ENCODE data around the gene C22orf15.

C22orf15 gene

GRCh38 chr22:23750714-23751440 lies 11.9 kb upstream of the C22orf15 start, which contains the start of gene ZNF70:
TSS of gene ZNF70 (minus strand) at chr22:23751112. CDS start at chr22:23745140, 5,972 bp downstream.
- peak; percentile 83 for DNase-seq (ENCODE audit: low read depth)

GRCh38 chr22:23751441-23751996 lies 11.3 kb upstream of the C22orf15 start:
- DNase-seq (ENCODE audit: low read depth) = no peak

GRCh38 chr22:23752090-23752691 lies 10.6 kb upstream of the C22orf15 start:
- DNase-seq (ENCODE audit: low read depth) = no peak

DNA sequence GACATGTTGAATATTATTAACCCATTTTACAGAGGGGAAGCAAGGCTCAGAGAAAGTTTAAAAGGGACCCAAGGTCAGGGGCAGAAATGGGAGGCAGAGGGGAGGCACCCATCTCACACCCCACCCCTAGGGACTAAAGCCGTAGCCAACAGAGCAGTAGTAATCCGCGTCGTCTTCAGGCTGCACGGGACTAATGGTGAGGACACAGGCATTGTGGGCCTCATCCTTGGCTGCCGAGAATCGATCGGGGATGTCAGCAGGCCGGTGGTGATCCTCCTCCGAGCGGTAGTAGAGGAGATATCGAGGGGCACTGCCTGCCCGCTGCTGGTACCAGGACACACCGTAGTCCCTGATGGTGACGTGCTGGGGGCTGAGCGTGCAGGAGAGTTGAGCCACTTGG lies 10.0 kb upstream of the C22orf15 start:
- DNase-seq (ENCODE audit: low read depth) = no peak

DNA sequence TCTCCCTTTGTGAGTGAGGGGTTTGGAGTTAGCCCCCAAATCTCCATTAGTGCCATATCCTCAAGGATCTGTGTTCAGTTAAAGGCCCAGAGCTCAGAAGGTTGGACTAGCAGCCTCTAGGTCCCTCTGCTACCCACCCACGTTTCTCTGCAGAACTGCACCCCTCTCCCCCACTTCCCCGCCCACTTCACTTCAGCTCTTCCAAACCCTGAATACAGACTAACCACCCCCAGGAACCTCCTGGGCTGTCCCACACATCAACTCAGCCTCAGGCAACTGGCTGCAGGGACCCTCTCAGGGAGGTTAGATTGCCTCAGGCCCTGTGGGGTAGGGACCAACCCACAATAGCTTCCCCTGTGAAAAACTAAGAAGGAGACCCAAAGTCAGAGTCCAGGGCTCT lies 9.4 kb upstream of the C22orf15 start:
- no peak for DNase-seq (ENCODE audit: low read depth)

GRCh38 chr22:23754220-23754919 lies 8.4 kb upstream of the C22orf15 start, which contains the start of gene VPREB3:
TSS of gene VPREB3 (minus strand) at chr22:23754425. CDS start at chr22:23754363, 62 bp downstream.
- DNase-seq (ENCODE audit: low read depth) = no peak

DNA sequence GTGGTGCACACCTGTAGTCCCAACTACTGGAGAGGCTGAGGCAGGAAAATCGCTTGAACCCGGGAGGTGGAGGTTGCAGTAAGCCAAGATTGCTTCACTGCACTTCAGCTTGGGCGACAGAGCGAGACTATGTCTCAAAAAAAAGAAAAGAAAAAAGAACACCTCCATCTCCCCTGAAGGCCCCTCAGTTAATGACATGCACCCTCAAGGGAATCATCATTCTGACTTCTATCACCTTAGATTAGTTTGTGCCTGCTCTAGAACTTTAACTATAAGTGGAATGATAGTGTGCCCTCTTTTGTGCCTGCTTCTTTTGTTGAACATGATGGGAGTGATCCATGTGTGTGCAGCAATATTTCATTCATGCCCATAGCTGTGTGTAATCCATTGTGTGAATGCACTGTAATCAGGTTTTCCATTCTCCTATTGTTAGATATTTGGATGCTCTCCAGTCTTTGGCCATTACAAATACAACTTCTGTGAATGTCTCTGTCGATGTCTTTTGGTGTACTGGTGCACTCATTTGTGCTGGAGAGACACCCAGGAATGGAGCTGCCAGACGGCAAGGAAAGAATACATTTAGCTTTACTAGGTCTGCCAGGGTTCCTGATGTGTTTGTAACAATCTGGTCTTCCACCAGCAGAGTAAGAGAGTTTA lies 7.7 kb upstream of the C22orf15 start:
- DNase-seq (ENCODE audit: low read depth) = no peak

DNA sequence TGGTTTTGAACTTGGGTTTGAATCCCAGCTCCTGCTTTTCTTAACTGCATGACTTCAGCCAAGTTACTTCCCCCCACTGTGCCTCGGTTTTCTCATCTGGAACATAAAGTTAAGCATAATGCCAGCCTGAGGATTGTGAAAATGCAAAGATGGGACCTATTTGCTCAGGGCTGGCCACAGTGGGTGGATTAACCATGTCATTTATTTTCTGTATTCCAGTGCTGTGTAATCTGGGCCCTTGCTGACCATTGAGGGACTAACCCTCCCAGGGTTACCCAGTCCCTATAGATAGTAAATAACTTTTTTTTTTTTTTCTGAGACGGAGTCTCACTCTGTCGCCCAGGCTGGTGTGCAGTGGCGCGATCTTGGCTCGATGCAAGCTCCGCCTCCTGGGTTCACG lies 7.1 kb upstream of the C22orf15 start:
- no peak for DNase-seq (ENCODE audit: low read depth)

- no peak for DNase-seq (ENCODE audit: low read depth)
These were observed 5.9 kb upstream of the C22orf15 start for GRCh38 chr22:23756891-23757290.

- no peak for DNase-seq (ENCODE audit: low read depth)
These were observed 3.2 kb upstream of the C22orf15 start for GRCh38 chr22:23759566-23759965.

DNA sequence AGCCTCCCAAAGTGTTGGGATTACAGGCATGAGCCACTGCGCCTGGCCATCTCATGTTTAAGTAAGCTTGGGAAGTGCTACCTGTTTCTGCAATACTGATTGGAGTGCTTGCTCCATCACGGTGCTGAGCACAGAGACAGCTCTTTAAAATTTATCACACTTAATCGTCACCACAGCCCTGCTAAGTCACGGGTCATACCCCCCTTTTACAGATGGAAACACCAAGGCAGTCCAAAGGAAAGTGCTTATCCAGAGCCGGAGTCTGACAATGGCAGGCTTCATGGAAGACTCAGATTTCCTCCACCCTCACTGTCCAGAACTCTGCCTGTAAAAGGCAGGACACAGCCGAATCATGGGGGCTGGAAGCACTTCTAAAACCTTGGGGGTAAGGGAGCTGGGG lies 2.7 kb upstream of the C22orf15 start:
- no peak for DNase-seq (ENCODE audit: low read depth)

- DNase-seq (ENCODE audit: low read depth) = no peak
These were observed 772 bp downstream of the C22orf15 start for GRCh38 chr22:23763579-23763945.

DNA sequence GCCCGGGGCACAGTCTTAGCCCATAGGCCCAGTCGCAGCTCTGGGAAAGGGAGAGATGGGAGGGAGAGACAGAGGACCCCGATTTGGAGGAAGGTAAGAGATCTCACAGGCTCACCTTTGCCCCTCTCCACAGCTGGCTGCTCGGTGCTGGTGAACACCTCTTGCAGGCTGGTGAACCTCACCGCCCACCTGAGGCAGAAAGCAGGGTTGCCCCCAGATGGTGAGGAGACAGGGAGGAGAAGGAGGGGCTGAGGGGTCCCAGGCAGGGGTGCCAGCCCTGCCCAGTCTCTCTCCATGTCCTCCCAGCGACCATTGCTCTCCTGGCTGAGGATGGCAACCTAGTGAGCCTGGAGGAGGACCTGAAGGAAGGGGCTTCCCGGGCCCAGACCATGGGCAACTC lies 1.2 kb downstream of the C22orf15 start:
- DNase-seq (ENCODE audit: low read depth) = no peak

- DNase-seq (ENCODE audit: low read depth) = no peak
These were observed 2.4 kb downstream of the C22orf15 start for GRCh38 chr22:23764899-23765881.

GRCh38 chr22:23767303-23767672 lies 4.5 kb downstream of the C22orf15 start:
- no peak for DNase-seq (ENCODE audit: low read depth)

DNA sequence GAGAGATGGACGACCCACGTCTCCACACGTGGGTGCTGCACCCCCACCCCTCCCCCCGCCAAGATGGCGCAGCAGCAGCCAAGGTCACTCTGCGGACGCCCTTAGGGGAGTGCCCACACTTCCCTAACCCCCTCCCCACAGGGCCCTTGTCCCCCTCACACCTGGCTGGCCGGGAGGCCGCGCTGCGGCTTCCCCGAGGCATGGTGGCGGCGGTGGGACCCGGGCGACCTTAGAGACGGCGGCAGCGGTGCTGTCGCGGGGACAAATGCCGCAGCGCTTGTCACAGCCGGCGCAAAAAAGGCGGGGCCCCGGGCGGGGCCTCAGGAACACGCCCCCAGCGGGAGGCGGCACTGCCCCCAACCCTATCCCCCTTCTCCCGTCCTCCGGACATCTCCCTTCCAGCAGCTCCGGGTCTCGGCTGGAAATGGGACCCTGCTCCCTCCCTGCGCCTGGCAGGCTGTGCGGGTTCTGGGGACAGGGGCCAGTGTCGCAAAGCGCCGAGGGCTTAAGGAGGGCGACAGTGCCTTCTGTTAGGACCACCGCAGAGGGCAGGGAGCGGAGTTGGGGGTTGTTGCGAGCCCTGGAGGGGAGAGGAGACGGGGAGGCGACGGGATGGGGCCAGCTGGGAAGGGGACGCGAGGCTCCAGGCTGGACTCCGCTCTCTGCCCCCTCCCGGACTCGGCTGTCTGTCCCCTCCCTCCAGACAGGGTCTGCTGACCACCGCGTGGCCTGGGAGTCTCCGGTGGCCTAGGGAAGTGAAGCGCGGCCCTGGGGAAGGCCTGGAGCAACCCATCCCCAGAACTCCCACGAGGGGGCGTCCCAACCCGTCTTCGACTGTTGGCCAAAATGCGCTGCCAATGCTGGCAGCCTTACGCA lies 5.1 kb downstream of the C22orf15 start, which contains the start of gene CHCHD10:
CHCHD10 (minus strand) TSS at position 300 of the 876 bp plus-strand sequence; CDS start at position 202, 98 bp downstream.
- peak; percentile 77 for DNase-seq (ENCODE audit: low read depth)

DNA sequence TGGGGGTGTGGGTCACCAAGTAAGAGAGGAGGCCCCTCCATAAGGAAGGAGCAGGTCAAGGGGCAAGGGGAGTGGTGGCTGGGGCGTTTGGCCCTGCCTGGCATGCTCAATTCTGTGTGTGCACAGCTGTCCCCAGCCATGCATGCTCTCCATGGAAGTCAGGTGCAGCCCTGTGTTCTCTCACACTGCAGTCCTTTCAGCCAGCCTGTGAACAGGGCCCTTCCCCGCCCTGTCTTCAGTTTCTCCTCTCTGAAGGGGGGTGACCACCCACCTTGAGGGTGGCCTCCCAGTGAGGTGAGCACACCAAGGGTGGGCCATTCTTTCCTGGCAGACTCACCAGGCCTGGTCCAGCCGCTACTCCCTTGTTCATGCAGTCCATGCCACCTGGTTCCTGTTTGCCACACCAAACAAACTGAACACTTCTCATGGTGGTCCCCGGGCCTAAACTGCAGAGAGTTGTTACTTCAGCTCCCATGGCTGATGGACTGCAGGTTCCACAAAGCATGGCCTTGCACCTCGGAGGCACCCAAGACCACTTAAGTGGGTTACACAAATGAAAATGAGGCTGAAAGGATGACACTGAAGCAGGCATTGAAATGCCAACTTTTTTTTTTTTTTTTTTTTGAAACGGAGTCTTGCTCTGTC lies 6.7 kb downstream of the C22orf15 start:
- DNase-seq (ENCODE audit: low read depth) = no peak

GRCh38 chr22:23772315-23772648 lies 9.5 kb downstream of the C22orf15 start:
- no peak for DNase-seq (ENCODE audit: low read depth)

- DNase-seq (ENCODE audit: low read depth) = peak; percentile 67
These were observed 10.1 kb downstream of the C22orf15 start, which contains the start of gene MMP11 for GRCh38 chr22:23772649-23773473. TSS of gene MMP11 (plus strand) at chr22:23772849. CDS start at chr22:23772871, 22 bp downstream.
